HG02852 (cell line): ENCODE measurements around the gene EXOC3.
"Not testable (repeated sequence)": the region's sequence is repeated elsewhere in the genome, so short reads cannot be mapped to it uniquely, and the experiment has no call there.

Source experiments
- ATAC-seq: cut with Tn5 transposase; IDR thresholded peaks from one replicate; pipeline ENCODE4 v1.9.1; 2021; ENCODE audit warnings: mild to moderate bottlenecking, moderate library complexity; ENCODE audit not compliant: unreplicated experiment

The EXOC3 gene

DNA sequence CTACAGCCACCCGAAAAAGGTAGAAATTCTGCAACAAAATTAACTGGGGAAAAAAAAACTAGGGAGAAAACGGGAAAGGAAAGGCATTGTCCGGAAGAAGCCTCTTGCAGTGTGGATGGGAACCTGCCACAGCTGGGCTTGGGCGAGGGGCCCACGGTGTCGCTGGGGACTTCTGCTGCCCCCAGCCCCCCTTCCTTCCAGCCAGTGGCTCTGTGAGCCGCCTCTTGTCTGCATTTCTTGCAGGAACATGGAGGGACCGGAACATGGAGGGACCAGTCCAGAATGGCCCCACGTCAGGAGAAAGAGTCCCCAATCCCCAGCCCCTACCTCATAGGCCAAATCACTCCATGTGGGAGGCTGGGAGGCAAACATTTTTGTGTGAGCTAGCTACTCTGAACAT, 36.9 kb upstream of the EXOC3 start:
- ATAC-seq, result no peak

- ATAC-seq, result no peak
Measured at GRCh38 chr5:407051-407450, 35.9 kb upstream of the EXOC3 start.

DNA sequence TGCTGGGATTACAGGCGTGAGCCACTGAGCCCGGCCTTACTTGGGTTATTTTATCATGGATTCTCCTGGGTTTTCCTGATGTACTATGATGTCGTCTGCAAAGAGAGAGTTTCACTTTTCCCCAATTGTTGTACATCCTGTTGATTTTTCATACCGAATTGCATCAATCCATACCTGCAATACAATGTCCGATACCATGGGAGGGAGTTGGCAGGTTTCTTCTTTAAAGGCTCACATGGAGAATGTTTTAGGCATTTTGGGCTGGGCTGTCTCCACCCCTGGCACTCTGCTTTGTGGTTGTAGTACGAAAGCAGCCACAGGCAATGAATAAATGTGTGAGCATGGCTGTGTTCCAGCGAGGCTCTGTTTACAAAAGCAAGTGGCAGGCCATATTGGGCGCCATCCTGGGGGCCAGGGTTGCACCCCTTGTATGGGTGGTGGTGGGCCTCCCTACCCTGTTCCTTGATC, 35.1 kb upstream of the EXOC3 start:
- no peak for ATAC-seq

DNA sequence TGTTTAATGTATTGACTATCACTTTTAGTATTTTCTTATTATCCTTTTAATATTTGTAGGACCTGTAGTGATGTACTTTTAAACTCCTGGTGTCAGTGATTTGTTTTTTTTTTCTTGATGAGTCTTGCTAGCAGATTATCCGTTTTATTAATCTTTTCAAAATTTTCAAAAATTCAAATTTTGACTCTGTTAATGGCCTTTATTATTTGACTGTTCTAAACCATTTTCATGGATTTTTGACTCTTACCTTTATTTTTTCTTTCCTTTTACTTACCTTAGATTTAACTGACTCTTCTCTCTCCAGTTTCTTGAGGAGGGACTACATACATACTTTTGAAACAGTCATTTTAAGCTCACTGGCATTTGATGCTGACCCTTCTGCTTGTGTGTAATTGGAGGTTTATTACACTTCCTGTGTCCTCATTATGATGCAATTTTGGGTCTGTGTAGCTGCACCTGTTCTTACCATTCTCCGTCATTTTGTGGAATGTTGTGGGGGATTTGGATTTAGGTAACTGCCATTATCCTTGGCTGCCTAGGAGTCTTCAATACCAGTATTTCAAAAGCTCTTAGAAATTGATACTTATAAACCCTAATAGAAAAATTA, 32.0 kb upstream of the EXOC3 start:
- no peak for ATAC-seq

GRCh38 chr5:411728-412127, 31.2 kb upstream of the EXOC3 start:
- ATAC-seq, result no peak

DNA sequence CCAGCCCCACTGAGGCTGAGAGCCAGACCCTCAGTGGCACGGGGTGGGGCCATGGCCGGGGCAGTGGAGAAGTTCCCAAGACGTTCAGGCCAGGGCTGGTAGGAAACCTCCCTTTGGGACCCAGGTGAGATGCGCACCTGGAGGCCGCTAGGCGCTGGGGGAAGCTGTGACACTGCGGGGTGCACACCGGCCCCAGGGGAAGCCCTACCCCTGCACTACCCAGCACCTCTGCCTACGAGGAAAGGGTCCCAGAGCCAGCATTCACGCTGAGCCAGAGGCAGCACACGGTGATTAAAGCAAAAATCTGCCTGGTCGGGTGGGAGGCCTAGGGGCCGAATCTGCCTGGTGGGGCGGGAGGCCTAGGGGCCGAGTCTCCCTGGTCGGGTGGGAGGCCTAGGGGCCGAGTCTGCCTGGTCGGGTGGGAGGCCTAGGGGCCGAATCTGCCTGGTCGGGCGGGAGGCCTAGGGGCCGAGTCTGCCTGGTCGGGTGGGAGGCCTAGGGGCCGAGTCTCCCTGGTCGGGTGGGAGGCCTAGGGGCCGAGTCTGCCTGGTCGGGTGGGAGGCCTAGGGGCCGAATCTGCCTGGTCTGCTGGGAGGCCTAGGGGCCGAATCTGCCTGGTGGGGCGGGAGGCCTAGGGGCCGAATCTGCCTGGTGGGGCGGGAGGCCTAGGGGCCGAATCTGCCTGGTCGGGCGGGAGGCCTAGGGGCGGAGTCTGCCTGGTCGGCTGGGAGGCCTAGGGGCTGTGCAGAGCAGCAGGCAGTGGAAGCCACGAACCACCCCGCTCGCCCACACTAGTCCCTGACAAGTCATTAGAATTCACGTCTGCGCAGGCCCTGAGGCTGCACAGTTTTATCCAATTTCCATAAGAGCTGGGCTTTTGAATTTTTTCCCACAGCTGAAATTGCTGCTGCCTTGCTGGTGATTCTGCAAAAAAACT, 27.7 kb upstream of the EXOC3 start:
- not testable (repeated sequence) for ATAC-seq

GRCh38 chr5:415928-416635, 26.9 kb upstream of the EXOC3 start:
- ATAC-seq, result no peak

- no peak for ATAC-seq
Measured at GRCh38 chr5:416636-416960, 26.4 kb upstream of the EXOC3 start.

DNA sequence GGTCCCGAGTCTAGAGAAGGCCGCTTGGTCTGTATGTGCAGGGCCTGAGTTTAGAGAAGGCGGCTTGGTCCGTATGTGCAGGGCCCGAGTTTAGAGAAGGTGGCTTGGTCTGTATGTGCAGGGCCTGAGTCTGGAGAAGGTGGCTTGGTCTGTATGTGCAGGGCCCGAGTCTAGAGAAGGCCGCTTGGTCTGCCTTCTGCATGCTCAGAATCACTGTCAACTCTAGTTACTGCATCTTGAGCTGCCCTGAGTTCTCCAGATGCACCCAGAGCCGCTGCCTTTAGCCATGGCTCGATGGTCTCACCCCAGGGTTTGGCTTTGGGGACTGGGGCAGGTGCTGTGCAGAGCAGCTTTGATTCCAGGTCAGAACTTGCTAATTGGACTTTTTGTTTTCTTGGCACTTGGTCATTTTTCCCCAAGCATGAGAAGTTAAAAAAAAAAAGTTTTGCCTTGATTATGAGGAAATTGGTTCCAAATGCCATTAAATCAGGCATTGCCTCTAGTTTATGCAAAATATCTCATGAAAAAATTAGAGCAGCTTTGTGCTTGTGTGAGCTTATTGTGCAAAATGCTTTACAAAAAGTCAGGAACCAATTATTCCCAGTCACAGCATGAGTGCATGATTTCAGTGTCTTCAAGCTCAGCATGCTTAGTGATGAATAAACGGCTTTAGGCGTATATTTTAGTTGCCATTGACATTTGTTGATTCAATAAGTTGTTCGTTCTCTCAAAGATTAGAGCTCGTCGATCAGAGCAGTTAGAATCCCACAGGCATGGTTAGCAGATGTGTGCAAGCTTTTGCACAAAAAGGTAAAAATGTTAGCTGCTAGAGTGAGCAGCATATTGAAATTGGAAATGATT, 25.4 kb upstream of the EXOC3 start:
- ATAC-seq, result no peak

DNA sequence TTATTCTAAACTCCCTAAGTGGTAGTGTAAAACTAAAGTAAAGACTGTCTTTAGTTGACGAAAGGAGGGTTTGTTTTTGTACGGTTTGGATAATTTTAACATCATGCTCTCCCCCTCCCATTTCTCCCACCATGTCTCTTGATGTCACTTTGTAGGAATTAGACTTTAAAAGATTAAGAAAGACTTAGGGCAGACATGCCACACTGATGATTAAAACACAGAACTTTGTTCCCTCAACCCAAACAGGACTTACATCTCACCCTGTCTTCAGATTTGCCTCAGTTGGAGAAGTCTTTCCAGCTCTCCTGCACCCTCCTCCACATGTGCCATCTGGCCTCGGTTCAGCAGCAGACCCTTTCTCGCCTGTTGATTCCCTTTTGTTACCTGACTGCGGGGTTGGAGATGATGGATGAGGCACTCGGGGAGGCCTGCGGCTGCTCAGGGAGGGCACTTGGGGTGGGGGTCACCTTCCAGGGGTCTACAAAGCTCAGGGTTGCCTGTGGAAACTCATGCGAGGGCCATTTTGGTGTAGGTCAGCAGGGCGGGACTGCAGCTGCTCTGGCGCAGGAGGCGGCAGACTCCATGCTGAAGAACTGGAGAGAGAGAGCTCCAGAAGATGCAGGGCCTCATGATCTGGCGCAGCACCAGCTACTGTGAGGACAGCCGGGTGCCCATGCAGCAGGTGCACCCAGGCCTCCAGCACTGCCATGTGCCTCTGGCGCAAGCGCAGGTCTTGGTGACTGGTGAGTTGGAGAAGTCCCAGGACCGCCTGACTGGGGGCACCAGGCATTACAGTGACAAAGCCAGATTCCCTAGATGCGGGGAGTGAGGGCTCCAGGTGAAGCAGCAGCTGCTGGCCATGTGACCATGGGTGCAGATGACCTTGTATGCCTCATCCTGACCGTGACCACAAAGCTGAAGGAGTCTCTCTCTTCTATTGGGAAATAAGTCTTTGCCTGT, 24.5 kb upstream of the EXOC3 start:
- no peak for ATAC-seq

DNA sequence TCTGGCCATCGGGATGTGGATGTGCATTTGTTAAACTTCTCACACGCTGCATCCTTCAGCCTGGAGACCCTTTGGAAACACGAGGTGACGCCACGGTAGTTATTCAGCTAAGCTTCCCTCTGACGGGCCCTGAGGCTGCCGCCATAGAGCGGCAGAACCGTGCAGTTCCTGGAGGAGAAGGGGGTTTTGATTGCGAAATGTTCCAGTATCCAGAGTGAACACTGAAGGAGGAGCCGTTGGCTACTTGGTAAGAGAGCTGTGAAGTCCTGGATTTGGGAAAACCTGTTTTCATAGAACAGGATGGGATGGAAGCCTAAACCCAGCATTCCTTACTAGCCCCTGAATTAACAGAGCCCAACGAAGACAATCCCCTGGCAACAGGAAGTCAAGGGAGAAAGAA, 23.0 kb upstream of the EXOC3 start:
- no peak for ATAC-seq

- no peak for ATAC-seq
Measured at GRCh38 chr5:420632-421286, 22.2 kb upstream of the EXOC3 start.

DNA sequence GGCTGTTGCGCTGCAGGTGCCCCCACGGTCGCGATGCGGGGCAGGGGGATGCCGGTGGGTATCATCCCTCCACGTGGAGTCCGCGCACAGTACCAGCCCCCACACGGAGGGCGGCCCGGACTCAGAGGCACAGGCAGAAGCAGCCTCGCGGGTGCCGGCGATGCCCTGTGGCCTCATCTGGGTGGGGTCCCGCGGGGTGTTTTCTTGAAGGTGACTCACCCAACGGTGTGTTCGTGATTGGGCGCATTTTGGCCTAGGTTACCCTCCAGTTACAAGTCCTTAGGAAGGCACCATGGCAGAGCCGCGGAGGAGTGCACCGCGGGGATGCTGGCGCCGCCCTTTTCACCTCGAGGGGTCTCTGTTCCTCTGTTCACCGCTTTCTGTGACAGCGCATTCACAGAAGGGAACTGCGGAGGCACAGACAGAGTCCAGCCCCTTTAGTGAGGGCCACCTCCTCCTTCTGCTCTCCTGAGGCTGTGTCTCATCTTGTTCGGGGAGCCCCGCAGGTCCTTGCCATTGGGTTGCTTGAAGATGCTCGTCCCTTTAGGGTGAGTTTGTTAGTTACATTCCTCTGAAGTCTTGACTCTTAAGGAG, 21.6 kb upstream of the EXOC3 start:
- no peak for ATAC-seq

- ATAC-seq, result no peak
Measured at GRCh38 chr5:421901-422300, 21.1 kb upstream of the EXOC3 start.

- ATAC-seq, result no peak
Measured at GRCh38 chr5:422323-423232, 20.4 kb upstream of the EXOC3 start.

DNA sequence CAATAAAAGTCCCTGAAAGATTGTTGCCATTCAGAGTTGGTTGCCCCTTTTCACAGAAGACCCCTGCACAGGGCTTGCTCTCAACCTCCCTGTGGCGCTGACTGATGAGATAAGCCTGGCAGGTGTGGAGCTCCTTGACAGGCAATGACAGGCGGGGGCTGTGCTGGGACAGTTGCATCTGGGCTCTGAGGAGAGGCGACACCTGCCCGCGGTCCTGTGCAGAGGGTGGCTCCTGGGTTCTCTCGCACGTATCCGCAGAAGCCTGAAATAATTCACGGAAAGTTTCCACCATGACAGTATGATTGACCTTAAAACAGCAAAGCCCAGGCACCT, 19.8 kb upstream of the EXOC3 start:
- no peak for ATAC-seq

DNA sequence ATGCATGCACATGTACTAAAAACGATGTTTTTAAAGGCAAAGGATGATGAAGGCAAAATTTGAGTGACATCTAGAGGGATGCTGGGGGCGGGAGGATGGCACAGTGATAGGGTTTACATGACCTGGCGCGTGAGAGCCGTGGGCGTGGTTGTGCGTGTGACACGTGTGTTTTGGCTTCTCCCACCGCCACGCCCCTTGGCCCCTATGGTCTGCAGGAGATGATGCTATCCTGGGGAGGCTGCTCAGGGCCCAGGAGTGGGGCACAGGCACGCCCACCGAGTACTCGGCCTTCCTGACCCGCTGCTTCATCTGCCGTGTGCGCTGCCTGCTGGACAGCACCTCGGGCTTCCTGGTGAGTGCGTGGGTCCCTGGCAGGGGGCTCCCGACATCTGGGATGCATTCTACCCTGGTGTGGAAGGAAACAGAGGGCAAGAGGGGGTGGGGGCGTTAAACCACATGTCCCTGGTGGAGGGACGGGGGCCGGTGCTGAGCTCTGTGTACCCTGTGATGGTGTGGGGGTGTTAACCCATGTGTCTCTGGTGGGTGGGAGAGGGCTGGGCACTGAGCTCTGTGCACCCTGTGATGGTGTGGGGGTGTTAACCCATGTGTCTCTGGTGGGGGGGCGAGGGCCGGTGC, 19.2 kb upstream of the EXOC3 start:
- no peak for ATAC-seq
